Measurements from ENCODE around the gene KRT7. TPM values are rescaled to one million over a fixed set of nuclear protein-coding genes. Genes with fewer than 3 reads are reported as not detected.

Gene KRT7
- total RNA-seq, 3 donors from 2014 or later: 1.0 to 6.4 (median 1.7) TPM

GRCh38 chr12:52201451-52201839, 31.6 kb upstream of the KRT7 start:
- no peak for TF ChIP-seq CTCF (IDR thresholded peaks at IDR 0.05)
- H3K36me3 ChIP-seq (ENCODE audit: low read depth): no peaks in the 10 kb centered on the region
- DNase-seq: no peak
- intact Hi-C loops (cut with DNase I, micrococcal nuclease): no loop called here
- H3K4me3 ChIP-seq: no peak overlapping the region
- H3K4me1 ChIP-seq (ENCODE audit: low read depth): no peaks in the 10 kb centered on the region
- no peaks in the 10 kb centered on the region for H3K9me3 ChIP-seq
- ATAC-seq: no peak

- DNase-seq: peak in 2 of 3 donors; percentile 25 to 43
- H3K36me3 ChIP-seq (ENCODE audit: low read depth): no peaks in the 10 kb centered on the region
- no peak for ATAC-seq
- H3K4me1 ChIP-seq (ENCODE audit: low read depth): no peaks in the 10 kb centered on the region
- H3K4me3 ChIP-seq: no peak overlapping the region
- intact Hi-C loops (cut with DNase I, micrococcal nuclease): no loop called here
- no peaks in the 10 kb centered on the region for H3K9me3 ChIP-seq
- no peak for TF ChIP-seq CTCF (IDR thresholded peaks at IDR 0.05)
These were observed 30.5 kb upstream of the KRT7 start for GRCh38 chr12:52202361-52203078.

- Histone ChIP-seq H3K36me3 (ENCODE audit: low read depth) (no peaks in the 10 kb centered on the region), H3K4me1 (ENCODE audit: low read depth) (no peaks in the 10 kb centered on the region), H3K9me3 (no peaks in the 10 kb centered on the region), H3K4me3 (no peak overlapping the region)
- intact Hi-C loops (cut with DNase I, micrococcal nuclease): no loop called here
- DNase-seq: peak; percentile 57 to 86 (median 67)
- ATAC-seq: peak; percentile 58
- no peak for TF ChIP-seq CTCF (IDR thresholded peaks at IDR 0.05)
These were observed 29.7 kb upstream of the KRT7 start for GRCh38 chr12:52203079-52203921.

GRCh38 chr12:52204095-52204930, 28.7 kb upstream of the KRT7 start:
- DNase-seq: peak in 2 of 3 donors; percentile 17 to 19
- Histone ChIP-seq H3K36me3 (ENCODE audit: low read depth) (no peaks in the 10 kb centered on the region), H3K4me3 (no peak overlapping the region), H3K9me3 (no peaks in the 10 kb centered on the region), H3K4me1 (ENCODE audit: low read depth) (no peaks in the 10 kb centered on the region)
- no peak for TF ChIP-seq CTCF (IDR thresholded peaks at IDR 0.05)
- intact Hi-C loops (cut with DNase I, micrococcal nuclease): no loop called here
- ATAC-seq: no peak

GRCh38 chr12:52204931-52205505, 28.0 kb upstream of the KRT7 start:
- DNase-seq (peak in 2 of 3 donors; percentile 15 to 22), ATAC-seq (no peak)
- no peak overlapping the region for H3K4me3 ChIP-seq

More at GRCh38 chr12:52204931-52205505, 28.0 kb upstream of the KRT7 start:
- Histone ChIP-seq H3K4me1 (ENCODE audit: low read depth) (no peaks in the 10 kb centered on the region), H3K36me3 (ENCODE audit: low read depth) (no peaks in the 10 kb centered on the region), H3K9me3 (no peaks in the 10 kb centered on the region)
- intact Hi-C loops (cut with DNase I, micrococcal nuclease): no loop called here
- TF ChIP-seq CTCF (IDR thresholded peaks at IDR 0.05): no peak
